EH (cell line): ENCODE measurements around the gene CEP57L1.
"Not testable (repeated sequence)": the region's sequence is repeated elsewhere in the genome, so short reads cannot be mapped to it uniquely, and the experiment has no call there.

Experiments used
- DNase-seq: peaks from one replicate; pipeline ENCODE4 v3.0.0-alpha.2; 2015; ENCODE audit warnings: low read depth

Gene CEP57L1

DNA sequence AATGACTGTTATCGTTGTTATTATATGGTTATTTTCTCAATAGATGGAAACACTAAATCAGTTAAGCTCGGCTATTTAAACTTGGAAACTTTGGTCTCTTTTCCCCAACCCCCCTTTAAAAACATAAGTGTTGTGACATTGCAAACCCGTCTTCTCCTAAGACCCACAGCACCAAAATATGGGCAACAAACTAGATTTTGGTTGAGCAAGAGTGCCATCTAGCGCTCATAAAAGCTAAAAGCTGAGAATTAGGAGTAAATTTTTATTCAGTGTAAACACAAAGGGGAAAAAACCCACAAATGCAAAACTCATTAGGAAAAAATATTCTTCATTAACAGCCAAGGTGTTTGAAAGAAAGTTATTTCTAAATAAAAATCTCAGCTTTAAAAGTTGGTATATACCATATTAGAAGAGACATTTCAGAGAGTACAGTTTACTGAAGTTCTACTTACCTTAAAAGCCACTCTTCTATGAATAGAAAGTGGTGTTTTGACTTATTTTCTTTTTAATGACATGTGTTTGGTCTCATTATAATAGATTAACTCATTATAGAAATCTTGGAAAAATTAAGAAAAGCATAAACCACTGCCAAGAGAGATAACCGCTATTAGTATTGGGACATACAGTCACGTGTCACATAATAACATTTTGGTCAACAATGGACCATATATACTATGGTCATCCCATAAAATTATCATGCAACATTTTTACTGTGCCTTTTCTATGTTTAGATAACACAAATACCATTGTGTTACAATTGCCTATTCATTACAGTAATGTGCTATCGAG is 21.8 kb upstream of the CEP57L1 start:
- peak; percentile 74 for DNase-seq

DNA sequence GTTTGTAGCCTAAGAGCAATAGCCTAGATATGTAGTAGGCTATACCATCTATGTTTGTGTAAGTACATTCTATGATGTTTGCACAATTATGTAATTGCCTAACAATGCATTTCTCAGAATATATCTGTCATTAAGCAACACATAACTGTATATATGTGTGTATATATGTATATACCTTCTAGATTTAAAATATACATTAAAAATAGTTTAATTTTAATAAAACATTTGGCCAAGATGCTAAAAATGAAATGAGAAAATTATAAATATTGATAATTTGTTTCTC is 21.2 kb upstream of the CEP57L1 start:
- DNase-seq = no peak

DNA sequence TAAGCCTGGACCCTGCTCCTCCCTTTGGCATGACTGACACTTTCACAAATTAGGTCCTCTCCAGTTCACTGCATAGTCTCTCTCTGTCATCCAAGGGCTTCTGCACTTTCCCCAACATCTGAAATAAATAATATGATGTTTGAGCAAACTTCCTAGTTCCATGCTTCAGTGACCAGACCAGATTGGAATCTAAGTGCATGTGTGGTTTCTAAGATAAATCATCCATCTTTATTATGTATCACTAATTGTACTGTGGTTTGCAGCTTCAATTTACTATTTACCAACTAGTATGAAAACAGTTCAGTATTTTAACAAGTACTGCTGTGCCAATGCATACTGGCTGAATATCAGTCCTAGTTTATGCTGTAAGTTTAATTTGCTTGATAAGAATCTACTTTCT is 19.4 kb upstream of the CEP57L1 start:
- peak; percentile 78 for DNase-seq

DNA sequence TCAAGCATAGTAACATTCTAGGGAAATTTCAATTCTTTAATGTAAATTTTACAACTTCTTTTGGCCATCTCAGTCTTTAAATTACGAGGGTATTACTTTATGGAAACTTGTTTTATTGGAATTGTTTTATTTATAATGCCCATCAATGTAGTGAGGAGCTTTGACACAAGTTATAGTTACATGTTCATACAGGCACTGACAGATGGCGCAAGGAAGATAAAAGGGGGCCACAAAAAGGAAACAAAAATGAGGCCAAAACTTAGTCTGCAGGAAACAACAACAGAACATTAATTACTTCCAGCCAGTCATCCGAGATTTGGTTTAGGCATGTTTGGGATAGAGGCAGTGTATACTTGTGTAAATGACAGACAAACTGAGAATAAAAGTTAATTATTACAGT is 18.9 kb upstream of the CEP57L1 start:
- DNase-seq = no peak

GRCh38 chr6:109079981-109080380 is 15.3 kb upstream of the CEP57L1 start:
- DNase-seq = no peak

DNA sequence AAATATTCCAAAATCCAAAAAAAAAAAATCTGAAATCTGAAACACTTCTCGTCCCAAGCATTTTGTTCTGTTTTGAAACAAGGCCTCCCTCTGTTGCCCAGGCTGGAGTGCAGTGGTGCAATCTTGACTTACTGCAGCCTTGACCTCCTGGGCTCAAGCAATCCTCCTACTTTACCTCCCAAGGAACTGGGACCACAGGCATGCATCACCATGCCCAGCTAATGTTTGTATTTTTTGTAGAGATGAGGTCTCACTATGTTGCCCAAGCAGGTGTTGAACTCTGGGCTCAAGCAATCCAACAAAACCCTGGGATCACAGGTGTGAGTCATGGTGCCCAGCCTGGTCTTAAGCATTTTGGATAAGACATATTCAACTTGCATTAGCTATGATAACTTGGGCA is 14.3 kb upstream of the CEP57L1 start:
- no peak for DNase-seq

- DNase-seq = no peak
Observed at GRCh38 chr6:109081516-109082187, 13.7 kb upstream of the CEP57L1 start.

GRCh38 chr6:109082188-109082577 is 13.1 kb upstream of the CEP57L1 start:
- DNase-seq = peak; percentile 40

- DNase-seq = no peak
Observed at GRCh38 chr6:109083657-109084056, 11.7 kb upstream of the CEP57L1 start.

- DNase-seq = not testable (repeated sequence)
Observed at GRCh38 chr6:109084146-109084545, 11.2 kb upstream of the CEP57L1 start.

- no peak for DNase-seq
Observed at GRCh38 chr6:109087661-109088264, 7.5 kb upstream of the CEP57L1 start.

DNA sequence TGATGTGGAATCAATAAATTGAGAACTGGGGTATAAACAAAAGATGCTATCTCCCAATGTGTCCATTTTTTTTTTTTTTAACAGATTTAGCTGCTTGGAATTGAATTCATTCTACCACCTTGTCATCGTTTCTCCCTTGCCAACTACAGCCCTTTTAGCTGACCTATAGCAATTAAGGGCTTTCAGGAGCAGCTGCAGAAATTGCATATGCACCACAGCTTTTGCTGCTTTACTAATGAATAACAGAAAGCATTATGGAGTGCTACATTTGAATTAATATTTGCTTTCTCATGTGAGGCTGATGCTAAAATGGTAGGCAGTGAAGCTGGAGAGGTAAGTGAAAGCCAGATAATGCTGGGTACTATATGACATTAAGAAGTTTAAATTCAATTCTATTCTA is 6.3 kb upstream of the CEP57L1 start:
- DNase-seq = no peak

GRCh38 chr6:109091314-109092024 is 3.8 kb upstream of the CEP57L1 start:
- DNase-seq = no peak

GRCh38 chr6:109092074-109092473 is 3.2 kb upstream of the CEP57L1 start:
- no peak for DNase-seq

DNA sequence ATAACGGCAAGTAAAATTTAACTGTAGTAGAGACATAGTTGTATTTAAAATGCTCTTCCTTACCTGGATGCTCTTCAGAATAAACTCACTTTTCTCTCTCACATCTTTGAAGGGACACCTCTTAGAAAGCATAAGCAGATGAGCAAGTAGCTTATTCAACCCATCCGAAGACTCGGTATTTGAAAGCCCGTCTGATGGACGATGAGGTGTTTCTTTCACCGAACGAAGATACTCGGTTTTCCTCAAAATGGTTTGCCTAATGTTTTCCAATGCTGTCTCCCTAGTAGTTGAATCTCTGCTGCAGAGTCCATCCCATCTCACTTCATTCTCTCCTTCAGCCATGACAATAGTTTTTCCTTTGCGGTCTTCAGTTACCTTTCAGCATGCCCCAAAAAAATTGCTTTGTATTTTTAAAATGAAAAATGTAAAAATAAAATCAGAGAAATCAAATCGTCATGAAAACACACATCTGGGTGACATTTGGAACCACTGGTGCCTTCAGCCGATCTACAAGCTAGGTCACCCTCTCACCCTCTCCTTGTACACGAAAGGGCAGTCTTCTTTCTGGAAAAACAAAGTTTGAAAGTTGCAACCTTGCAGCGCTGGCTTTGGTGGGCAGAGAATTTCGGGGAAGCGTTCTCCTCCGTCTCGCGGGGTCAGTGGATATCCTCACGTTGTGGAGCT is 1.4 kb upstream of the CEP57L1 start:
- peak; percentile 36 for DNase-seq

DNA sequence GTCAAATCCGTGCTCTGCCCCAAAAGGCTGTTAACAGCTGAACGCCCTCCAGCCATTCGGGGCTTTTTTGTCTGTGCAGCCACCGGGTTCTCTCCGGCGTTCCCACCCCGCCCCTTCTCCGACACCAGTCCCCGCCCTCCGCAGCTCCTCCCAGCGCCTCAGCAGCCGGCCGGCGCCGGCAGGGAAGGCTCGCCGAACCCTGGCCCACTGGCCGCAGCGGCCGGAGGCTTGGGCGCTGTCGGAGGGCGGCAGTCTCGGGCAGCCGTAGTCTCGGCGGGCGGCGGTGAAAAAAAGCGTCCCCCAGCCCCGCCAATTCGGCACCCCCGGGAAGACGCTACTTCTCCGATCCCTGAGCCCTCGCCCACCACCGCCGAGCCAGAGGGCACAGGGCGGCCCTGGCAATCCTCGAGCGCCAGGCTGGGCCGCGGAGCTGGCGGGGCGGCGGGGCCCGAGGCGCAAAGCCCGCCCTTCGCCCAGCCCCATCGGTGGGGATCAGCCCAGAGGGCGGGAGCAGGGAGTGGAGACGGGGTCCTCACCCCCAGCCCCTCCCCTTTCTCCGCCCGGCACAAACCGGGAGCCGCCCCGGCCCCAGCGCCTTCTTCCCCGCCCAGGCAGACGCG is 781 bp upstream of the CEP57L1 start, which contains the start of gene SESN1:
SESN1 (minus strand) TSS at position 431 of the 620 bp plus-strand sequence. CDS start 773 bp downstream, outside the sequence.
- DNase-seq = peak; percentile 98

GRCh38 chr6:109095835-109096084 is 453 bp downstream of the CEP57L1 start:
- no peak for DNase-seq

DNA sequence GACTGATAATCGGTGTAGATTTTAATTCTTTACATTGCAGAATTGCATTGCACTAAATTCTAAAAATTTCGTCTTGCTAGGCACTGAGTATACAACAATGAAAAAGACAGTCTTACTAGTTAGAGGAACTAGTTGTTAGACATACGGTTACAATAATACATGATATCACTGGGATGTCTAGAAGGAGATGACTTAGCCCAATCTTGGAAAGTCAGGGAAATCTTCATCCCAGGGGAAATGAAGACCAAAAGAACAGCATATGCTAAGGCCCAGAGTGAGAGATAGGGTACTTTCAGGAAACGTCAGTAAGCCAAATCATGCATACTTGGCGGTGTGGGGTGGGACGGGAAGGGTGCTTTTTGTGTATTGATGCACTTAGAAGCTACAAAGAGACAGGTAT is 901 bp downstream of the CEP57L1 start:
- peak; percentile 10 for DNase-seq

- no peak for DNase-seq
Observed at GRCh38 chr6:109097661-109098060, 2.4 kb downstream of the CEP57L1 start.

DNA sequence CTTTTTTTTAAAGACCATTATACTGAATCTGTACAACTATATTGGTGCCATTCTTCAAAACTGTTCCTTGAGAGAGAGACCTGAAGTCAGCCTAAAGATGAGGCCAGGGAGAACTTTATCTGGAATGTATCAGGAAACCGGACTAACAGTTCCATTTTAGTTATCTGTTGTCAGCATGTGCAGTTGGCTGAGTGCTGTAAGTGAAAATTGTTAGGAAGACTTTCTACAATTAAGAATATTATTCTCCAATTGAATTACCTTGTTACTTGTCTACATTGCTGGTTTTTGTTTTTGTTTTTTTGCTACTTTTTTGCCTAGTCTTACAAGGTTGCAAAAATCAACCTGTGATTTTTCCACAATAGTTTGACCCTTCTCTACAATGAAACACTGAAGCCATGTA is 7.5 kb downstream of the CEP57L1 start:
- no peak for DNase-seq

GRCh38 chr6:109103942-109104341 is 8.6 kb downstream of the CEP57L1 start:
- no peak for DNase-seq

- DNase-seq = no peak
Observed at GRCh38 chr6:109104512-109104911, 9.2 kb downstream of the CEP57L1 start.
